ENCODE measurements around the gene TMEM132A.

DNA sequence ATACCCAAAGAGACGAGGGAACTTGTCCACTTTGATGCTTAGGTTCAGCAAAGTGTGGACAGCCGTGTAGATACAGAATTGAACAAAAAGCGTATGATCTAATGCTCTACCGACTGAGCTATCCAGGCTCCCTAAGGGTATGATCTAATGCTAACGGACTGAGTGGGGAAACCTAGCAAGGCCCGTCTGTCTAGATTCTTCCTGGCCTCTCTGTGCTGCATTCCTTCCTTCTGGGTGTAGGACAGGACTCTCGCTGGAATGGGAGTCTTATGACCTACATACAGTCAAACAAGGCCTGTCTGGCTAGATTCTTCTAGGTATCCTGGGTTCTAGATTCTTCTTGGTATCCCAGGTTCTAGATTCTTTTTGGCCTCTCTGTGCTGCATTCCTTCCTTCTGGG lies 36.1 kb downstream of the TMEM132A start:
- TF ChIP-seq CTCF (IDR thresholded peaks at IDR 0.05 in 8 of 11, conservative IDR thresholded peaks at IDR 0.05 in 3 of 11), result no peak
- TF ChIP-seq POLR2A (IDR thresholded peaks at IDR 0.05), result no peak
- TF ChIP-seq POLR2AphosphoS5 (IDR thresholded peaks at IDR 0.05), result no peak

Data from spleen (tissue), 7 donors.